HG03159 (cell line): ENCODE measurements around the gene ZSWIM5.
A peak's percentile ranks its signal among the peaks of the same experiment; 100 is the strongest.
"Not testable (repeated sequence)": the region's sequence is repeated elsewhere in the genome, so short reads cannot be mapped to it uniquely, and the experiment has no call there.

ENCODE experiments used
- ATAC-seq: cut with Tn5 transposase; IDR thresholded peaks from one replicate; pipeline ENCODE4 v1.9.1; 2021; ENCODE audit warnings: mild to moderate bottlenecking, moderate library complexity; ENCODE audit not compliant: unreplicated experiment

The ZSWIM5 gene

GRCh38 chr1:45205910-45206721 is at the start of gene ZSWIM5:
Gene ZSWIM5 (minus strand): TSS chr1:45206605. CDS start chr1:45206350, 255 bp downstream.
- ATAC-seq = peak; percentile 60

- no peak for ATAC-seq
Observed at GRCh38 chr1:45254490-45254889, 48.1 kb upstream of the ZSWIM5 start.

- ATAC-seq = no peak
Observed at GRCh38 chr1:45250544-45250943, 44.1 kb upstream of the ZSWIM5 start.

GRCh38 chr1:45248004-45248403 is 41.6 kb upstream of the ZSWIM5 start:
- not testable (repeated sequence) for ATAC-seq

DNA sequence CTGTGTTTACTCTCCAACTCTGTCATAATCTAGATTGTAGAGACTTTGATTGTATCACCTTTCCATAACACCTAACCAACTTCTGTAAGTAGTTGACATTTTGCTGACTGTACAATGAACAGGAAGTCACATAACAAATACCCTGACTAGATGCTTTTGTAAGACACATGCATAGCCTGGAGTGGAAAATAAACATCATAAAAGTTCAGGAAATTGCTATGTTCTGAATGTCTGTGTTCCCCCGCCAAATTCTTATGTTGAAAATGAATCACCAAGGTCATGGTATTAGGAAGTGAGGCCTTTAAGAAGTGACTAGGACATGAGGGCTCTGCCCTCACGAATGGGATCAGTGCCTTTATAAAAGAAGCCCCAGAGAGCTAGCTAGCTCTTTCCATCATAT is 40.4 kb upstream of the ZSWIM5 start:
- no peak for ATAC-seq

- ATAC-seq = not testable (repeated sequence)
Observed at GRCh38 chr1:45246359-45246758, 40.0 kb upstream of the ZSWIM5 start.

DNA sequence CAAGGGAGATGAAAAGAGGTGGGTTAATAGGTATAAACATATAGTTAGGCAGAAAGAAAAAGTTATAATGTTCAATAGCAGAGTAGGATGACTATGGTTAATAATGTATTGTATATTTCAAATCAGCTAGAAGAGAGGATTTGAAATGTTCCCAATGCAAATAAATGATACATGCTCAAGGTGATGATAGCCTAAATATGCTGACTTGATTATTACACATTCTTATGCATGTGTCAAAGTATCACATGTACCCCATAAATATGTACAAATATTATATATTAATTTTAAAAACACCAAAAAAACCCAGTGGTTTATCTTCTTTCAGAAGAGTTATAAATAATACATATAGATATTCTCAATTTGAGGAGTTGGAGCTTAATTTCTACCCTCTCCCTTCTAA is 38.3 kb upstream of the ZSWIM5 start:
- no peak for ATAC-seq

DNA sequence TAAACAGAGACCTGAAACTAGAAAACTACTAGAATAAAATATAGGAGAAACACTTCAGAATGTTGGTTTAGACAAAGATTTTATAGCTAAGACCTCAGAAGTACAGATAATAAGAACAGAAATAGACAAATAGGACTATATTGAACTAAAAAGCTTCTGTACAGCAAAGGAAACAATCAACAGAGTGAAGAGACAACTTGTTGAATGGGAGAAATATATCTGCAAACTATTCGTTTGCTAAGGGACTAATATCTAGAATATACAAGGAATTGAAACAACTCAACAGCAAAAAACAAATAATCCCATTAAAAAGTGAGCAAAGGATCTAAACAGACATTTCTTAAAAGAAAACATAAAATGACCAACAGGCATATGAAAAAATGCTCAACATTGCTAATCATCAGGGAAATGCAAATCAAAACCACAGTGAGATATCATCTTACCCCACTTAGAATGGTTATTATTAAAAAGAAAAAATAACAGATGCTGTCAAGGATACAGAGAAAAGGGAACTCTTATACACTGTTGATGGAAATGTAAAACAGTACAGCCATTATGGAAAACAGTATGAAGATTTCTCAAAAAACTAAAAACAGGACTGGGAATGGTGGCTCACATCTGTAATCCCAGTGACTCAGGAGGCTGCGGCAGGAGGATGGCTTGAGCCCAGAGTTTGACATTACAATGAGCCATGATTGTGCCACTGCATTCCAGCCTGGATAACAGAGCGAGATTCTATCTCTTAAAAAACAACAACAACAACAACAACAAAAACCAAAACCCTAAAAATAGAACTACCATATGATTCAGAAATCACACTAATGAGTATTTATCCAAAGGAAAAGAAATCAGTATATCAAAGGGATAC is 37.3 kb upstream of the ZSWIM5 start:
- ATAC-seq = no peak

DNA sequence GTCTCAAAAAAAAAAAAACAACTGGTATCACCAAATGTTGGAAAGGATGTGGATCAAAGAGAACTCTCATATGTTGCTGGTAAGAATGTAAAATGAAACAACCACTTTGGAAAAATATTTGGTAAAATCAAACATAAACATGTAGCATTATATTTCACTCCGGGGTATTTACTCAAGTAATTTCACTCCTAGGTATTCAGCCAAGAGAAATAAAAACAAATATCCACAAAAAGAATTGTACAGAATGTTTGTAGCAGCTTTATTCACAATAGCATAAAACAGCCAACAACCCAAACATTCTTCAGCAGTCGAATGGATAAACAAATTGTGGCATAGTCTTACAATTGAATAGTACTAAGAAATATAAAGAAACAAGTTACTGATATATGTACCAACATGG is 32.4 kb upstream of the ZSWIM5 start:
- no peak for ATAC-seq

GRCh38 chr1:45236136-45236535 is 29.7 kb upstream of the ZSWIM5 start:
- ATAC-seq = no peak

GRCh38 chr1:45230537-45230936 is 24.1 kb upstream of the ZSWIM5 start:
- no peak for ATAC-seq

- ATAC-seq = no peak
Observed at GRCh38 chr1:45225598-45225997, 19.2 kb upstream of the ZSWIM5 start.

DNA sequence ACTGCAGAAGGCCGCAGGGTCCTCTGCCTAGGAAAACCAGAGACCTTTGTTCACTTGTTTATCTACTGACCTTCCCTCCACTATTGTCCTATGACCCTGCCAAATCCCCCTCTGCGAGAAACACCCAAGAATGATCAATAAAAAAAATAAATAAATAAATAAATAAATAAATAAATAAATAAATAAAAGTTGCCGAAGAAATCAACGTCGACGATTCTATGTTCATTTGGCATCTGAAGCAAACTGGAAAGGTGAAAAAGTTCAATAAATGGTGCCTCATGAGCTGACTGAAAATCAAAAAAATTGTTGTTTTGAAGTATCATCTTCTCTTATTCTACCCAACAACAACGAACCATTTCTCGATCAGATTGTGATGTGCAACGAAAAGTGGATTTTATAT is 17.3 kb upstream of the ZSWIM5 start:
- not testable (repeated sequence) for ATAC-seq

DNA sequence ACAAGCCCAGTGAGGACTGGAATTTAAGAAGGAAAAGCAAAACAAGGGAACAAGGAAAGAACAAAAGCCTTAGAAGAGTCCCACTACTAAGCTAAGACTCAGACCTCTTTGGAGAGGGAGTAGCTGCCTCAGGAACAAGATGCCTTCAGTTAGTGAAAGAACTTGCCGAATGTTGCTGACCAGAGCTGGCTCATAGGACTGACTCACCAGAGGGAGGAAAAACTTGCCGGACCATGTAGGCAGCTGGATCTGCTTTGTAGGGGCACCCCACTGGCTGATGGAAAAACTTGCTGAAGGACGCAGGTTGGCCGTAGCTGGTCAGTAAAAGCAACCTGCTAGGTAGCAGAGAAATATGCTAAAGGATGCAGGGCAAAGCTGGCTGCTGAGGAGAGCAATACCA is 15.3 kb upstream of the ZSWIM5 start:
- ATAC-seq = no peak

DNA sequence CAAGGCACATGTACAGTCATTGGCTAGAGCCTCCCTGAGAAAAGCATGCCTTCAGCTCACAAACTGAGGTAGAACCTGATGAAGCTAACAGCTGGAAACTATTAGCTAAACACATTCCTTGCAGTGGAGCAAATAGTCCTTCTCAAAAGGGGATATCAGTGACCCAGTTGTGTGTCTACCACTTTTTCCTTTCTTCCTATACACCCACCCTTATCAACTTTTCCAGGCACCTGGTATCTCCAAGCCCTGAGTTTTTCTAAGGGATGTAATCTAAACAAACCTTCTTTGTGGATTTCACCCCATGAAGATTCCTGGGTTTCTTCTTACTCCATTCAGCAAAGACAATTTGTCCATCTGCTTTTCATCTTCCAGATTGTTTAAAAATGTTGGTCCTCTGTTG is 10.5 kb upstream of the ZSWIM5 start:
- ATAC-seq = no peak

GRCh38 chr1:45216200-45216541 is 9.8 kb upstream of the ZSWIM5 start:
- ATAC-seq = no peak

DNA sequence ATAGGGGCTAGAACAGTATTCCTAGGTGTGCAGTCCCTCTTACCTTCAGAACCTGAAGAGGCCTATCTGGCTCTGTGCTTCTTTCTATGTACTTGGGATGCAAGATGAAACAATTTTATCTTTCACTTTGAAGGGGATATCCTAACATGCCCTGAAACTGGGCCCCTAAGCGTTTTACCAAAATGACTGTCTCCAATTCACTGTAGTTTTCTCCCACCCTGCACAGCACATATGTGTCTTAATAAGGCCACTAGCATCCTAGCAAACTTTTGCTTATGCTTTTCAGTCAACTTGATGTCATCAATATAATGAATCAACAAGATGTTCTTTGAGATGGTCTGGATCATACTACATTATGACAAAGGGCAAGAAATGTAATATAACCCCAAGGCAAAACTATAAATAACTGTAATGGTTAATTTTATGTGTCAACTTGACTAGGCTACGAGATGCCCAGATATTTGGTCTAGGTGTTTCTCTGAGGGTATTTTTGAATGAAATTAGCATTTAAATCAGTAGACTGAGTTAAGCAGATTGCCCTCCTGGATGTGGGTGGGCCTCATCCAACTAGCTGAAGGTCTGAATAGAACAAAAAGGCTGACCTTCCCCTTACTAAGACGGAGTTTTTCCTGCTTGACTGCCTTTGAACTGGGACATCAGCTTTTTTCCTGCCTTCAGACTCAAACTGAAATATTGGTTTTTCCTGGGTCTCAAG is 9.2 kb upstream of the ZSWIM5 start:
- no peak for ATAC-seq

GRCh38 chr1:45213892-45214291 is 7.5 kb upstream of the ZSWIM5 start:
- ATAC-seq = no peak

DNA sequence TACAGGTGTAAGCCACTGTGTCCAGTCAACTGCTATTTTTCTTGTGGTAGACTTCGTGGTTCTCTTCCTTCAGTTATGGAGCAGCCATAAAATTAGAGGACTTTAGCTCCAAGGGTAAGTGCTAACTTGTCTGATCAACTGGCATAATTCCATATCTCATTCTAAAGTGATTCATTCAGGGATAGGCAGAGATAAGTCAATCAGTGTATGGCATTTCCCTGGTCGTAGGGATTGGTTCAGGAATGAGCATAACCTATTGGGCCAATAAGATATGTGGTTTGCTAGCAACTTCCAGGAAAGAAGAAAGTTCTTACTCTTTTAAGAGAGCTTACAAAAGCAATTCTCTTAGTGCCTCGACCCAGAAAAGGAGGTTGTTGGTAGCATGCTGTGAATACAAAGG is 4.7 kb upstream of the ZSWIM5 start:
- no peak for ATAC-seq

DNA sequence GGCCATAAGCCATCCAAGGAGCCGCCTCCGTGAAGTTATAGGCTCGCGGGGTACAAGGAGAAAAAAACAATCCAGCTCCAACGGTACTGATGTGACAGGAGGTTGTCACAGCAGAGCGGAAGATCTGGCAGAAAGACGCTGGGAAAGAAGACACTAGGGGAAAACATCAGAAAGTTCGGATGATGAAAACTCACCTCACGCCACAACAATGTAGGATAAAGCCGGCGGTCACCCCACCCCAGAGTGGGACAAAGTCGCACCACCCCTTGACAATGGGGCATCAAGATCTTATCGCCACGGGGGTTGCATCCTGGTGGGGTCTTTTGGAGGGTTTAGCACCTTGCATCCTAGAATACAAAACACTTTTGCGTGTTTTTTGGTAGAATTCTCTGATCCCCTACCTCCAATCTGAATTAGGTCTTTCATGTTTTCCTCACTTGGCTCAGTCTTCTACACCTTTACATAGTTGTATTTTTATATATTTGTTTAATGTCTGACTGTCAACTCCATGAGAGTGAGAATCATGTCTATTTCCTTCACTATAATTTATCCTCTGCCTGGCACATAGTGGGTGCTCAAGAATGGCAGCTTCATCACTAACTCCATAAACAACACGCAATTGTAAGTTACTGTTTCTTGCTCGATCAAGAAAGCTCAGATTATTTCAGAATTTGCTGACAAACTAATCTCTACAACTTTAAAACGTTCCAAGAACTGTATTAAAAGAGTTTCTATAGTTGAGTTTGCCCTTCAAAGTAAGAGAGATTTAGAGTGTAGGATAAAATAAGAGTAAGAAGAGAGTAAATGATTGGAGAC is 611 bp upstream of the ZSWIM5 start:
- no peak for ATAC-seq
